HG02763 (cell line): ENCODE measurements around the gene PSENEN.
"Not testable (repeated sequence)": the region's sequence is repeated elsewhere in the genome, so short reads cannot be mapped to it uniquely, and the experiment has no call there.

ENCODE experiments used
- ATAC-seq: cut with Tn5 transposase; IDR thresholded peaks from one replicate; pipeline ENCODE4 v1.9.1; 2021; ENCODE audit warnings: mild to moderate bottlenecking, moderate library complexity; ENCODE audit not compliant: unreplicated experiment

PSENEN gene

DNA sequence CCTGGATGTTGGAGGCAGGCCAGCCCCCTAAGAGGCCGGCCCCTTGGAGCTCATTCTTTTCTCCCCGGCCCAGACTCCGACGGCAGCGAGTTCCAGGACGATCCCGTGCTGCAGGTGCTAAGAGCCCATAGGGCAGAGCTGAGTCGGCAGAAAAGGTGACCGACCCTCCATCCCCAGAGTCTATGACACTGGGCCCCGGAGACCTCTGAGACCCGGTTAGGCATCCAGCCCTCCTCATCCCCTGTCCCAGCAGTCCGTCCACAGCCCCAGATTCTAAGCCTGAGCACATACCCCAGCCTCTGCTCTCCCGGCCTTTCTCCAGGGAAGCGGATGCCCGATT, 22.6 kb downstream of the PSENEN start:
- no peak for ATAC-seq

GRCh38 chr19:35772362-35772761, 26.9 kb downstream of the PSENEN start:
- not testable (repeated sequence) for ATAC-seq

- no peak for ATAC-seq
Measured at GRCh38 chr19:35773020-35773806, 27.8 kb downstream of the PSENEN start.

DNA sequence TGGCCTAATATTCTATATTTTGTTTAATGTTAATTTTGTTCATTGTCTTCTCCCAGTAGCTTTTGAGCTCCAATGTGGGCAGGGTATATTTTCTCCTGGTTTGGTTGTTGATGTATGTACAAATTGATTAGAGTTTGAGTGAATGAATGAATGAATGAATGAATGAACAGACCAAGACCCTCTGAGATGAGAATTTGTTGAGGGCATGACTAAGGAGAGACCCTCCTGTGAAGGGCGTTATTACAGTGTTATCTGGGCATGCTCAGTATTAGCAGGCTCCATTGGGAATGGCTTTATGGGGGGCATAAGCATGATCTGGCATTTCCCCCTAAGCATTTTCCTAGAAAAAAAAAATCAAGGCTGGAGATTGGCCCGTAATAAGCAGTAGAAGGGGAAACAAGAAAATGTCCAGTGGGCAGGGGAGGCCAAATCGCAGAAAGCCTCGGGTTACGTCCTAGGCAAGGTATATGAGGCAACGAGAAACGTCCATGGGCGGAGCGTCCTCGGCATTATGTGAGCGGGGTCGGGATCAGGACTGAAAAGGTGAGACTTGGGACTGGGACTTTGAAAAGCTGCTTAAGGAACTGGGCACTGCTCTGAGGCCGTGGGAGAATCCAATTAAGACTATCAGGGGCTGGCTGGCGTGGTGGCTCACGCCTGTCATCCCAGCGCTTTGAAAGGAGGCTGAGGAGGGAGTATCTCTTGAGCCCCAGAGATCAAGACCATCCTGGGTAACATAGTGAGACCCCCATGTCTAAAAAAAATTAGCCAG, 29.0 kb downstream of the PSENEN start:
- ATAC-seq, result no peak

- no peak for ATAC-seq
Measured at GRCh38 chr19:35775046-35775297, 29.5 kb downstream of the PSENEN start.

GRCh38 chr19:35775298-35776101, 30.0 kb downstream of the PSENEN start, which contains the start of gene ARHGAP33:
Gene ARHGAP33, plus strand, starts transcription at chr19:35775564. Its CDS starts 95 bp downstream, at chr19:35775659.
- ATAC-seq, result peak; percentile 95

DNA sequence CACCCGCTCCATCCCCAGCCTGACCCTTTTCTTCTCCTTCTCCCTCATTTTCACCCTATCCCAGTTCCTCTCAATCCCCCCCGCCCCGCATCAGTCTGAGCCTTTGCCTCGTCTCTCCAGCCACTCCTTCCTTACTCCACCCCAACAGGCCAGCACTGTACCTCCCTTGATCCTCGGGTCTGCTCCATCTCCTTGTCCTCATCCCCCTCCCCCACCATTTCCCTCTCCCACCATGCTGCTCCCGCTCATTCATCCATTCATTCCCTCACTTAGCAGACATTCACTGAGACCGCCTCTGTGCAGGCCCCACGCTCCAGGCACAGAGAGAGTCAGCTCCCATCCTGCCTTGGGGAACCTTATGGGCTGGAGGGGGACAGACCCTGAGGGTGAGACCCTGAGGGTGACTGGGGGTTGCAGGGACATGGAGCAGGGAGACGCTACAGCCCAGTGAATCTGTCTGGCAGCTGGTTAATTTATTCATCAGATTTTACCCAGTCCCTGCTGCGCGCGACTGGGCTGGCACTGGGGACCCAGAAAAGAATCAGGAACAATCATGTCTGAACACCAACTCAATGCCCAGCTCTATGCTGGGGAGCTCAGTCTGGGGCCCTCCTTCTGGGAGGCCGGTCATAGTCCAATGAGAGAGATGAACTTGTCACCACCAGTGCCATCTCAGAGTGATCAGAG, 30.8 kb downstream of the PSENEN start:
- no peak for ATAC-seq

- no peak for ATAC-seq
Measured at GRCh38 chr19:35777086-35777841, 31.8 kb downstream of the PSENEN start.

GRCh38 chr19:35777961-35778360, 32.5 kb downstream of the PSENEN start:
- ATAC-seq, result no peak

DNA sequence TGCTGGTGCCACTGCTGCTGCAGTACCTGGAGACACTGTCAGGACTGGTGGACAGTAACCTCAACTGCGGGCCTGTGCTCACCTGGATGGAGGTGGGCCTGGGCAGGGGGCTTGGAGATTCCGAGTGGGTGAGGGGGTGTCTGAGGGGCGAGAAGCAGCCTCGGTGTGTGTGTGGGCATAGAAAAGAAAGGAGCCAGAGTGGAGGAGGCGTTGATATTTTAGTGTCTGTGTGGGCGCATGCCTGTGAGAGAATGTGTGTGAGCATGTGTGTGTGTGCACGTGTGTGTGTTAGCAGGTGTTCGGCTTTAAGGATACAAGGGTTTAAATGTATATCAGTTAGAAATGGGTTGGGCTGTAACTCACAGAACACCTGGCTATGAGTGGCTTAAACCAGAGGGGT, 33.6 kb downstream of the PSENEN start:
- no peak for ATAC-seq

- ATAC-seq, result no peak
Measured at GRCh38 chr19:35780058-35780457, 34.6 kb downstream of the PSENEN start.

GRCh38 chr19:35780717-35781116, 35.3 kb downstream of the PSENEN start:
- no peak for ATAC-seq

- no peak for ATAC-seq
Measured at GRCh38 chr19:35781650-35782049, 36.2 kb downstream of the PSENEN start.

DNA sequence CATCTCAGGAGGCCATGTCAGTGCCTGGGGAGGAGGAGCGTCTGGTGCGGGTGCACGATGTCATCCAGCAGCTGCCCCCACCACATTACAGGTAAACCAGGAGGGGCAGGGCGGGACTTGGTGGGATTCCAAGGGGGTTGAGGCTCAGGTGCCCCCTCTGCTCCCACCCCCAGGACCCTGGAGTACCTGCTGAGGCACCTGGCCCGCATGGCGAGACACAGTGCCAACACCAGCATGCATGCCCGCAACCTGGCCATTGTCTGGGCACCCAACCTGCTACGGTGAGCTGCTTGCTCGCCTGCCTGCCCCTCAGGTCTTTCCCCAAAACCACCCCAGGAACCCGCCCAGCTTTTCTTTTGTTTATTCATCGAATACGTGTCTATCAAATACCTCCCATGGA, 37.1 kb downstream of the PSENEN start:
- ATAC-seq, result no peak

GRCh38 chr19:35783469-35784434, 38.3 kb downstream of the PSENEN start:
- ATAC-seq, result no peak

DNA sequence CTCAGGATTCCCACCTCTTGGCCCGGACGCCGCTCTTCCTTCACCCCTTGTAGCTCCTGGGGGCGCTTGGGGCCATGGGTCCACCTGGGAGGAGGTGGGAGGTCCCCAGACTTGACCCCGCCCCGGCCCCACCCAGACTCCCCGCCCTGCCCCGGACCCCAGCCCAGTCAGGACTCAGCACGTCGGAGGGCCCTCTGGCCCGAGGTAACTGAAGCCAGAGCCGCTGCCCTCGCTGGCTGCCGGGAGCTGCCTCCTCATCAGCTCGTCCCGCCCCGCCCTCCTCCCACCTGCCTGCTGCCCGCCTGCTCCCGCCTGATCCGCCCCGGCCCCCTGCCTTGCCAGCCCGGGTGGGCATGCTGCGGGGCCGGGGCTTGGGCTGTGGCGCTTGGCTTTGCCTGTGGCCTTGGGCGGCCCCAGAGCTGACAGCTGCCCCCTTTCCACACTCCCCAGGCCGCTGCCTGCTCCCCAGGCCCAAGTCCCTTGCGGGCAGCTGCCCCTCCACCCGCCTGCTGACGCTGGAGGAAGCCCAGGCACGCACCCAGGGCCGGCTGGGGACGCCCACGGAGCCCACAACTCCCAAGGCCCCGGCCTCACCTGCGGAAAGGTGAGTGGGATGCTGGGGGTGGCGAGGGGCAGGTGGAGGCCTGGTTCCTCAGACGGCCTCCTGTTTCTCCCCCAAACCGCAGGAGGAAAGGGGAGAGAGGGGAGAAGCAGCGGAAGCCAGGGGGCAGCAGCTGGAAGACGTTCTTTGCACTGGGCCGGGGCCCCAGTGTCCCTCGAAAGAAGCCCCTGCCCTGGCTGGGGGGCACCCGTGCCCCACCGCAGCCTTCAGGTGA, 39.3 kb downstream of the PSENEN start:
- ATAC-seq, result no peak

- no peak for ATAC-seq
Measured at GRCh38 chr19:35785339-35785627, 39.8 kb downstream of the PSENEN start.

- ATAC-seq, result no peak
Measured at GRCh38 chr19:35786299-35787160, 41.1 kb downstream of the PSENEN start.
